ENCODE results near the gene IMPA2.

IMPA2 gene

DNA sequence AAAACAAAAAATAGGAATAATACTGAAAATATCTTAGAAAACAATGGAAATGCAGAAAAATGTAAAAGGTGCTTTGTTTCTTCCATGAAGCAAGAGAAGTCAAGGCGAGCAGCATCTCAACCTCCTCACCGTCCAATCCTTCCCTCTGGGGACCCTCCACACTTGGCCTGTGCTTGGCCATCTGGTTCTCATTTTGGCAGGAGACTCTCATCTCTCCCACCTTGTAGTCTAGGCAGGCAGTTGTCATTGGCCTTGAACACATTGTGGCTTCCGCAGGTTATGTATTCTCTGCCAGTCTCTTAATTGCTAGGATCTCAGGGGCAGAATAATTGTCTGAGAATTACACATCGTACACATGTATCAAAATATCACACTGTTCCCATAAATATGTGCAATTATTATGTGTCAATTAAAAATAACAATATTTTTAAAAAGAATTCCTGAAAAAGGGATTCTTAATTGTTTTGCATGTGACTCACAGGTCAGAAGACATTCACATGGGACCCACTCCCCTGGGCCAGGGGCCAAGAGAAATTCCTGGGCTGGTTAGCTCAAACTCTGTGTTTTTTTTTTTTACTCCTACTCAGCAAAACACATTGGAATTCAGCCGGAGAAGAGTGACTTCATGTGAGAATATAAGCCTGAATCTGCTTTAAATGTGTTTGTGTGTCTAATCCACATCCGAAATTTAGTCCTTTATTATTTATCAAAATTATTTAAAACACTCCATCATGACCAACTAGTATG is 98.4 kb downstream of the IMPA2 start:
- no peak for DNase-seq

All from GDM1 (cell line).